ENCODE data around the gene RACGAP1.

RACGAP1 gene

GRCh38 chr12:50070314-50071060 lies 45.2 kb upstream of the RACGAP1 start:
- TF ChIP-seq REST (IDR thresholded peaks at IDR 0.05; ENCODE audit: insufficient read depth in 1 of 2, low read depth in 2 of 2, low read length in 2 of 2) (no peak), POLR2AphosphoS5 (IDR thresholded peaks at IDR 0.05; ENCODE audit: low read depth, low read length) (no peak), SIN3A (IDR thresholded peaks at IDR 0.05; ENCODE audit: borderline replicate concordance, insufficient read depth, low read length) (no peak), FOXP2 (optimal IDR thresholded peaks at IDR 0.05; ENCODE audit: borderline replicate concordance, extremely low read depth, extremely low read length, insufficient read depth) (no peak), TAF1 (IDR thresholded peaks at IDR 0.05; ENCODE audit: borderline replicate concordance, insufficient read depth, low read length) (no peak)

GRCh38 chr12:50069539-50069938 lies 44.2 kb upstream of the RACGAP1 start:
- TF ChIP-seq POLR2AphosphoS5 (IDR thresholded peaks at IDR 0.05; ENCODE audit: low read depth, low read length) (no peak), FOXP2 (optimal IDR thresholded peaks at IDR 0.05; ENCODE audit: borderline replicate concordance, extremely low read depth, extremely low read length, insufficient read depth) (no peak), REST (IDR thresholded peaks at IDR 0.05; ENCODE audit: insufficient read depth in 1 of 2, low read depth in 2 of 2, low read length in 2 of 2) (no peak), TAF1 (IDR thresholded peaks at IDR 0.05; ENCODE audit: borderline replicate concordance, insufficient read depth, low read length) (no peak), SIN3A (IDR thresholded peaks at IDR 0.05; ENCODE audit: borderline replicate concordance, insufficient read depth, low read length) (no peak)

GRCh38 chr12:50069069-50069468 lies 43.8 kb upstream of the RACGAP1 start:
- TF ChIP-seq SIN3A (IDR thresholded peaks at IDR 0.05; ENCODE audit: borderline replicate concordance, insufficient read depth, low read length) (no peak), POLR2AphosphoS5 (IDR thresholded peaks at IDR 0.05; ENCODE audit: low read depth, low read length) (no peak), REST (IDR thresholded peaks at IDR 0.05; ENCODE audit: insufficient read depth in 1 of 2, low read depth in 2 of 2, low read length in 2 of 2) (no peak), FOXP2 (optimal IDR thresholded peaks at IDR 0.05; ENCODE audit: borderline replicate concordance, extremely low read depth, extremely low read length, insufficient read depth) (no peak), TAF1 (IDR thresholded peaks at IDR 0.05; ENCODE audit: borderline replicate concordance, insufficient read depth, low read length) (no peak)

- TF ChIP-seq SIN3A (IDR thresholded peaks at IDR 0.05; ENCODE audit: borderline replicate concordance, insufficient read depth, low read length) (no peak), FOXP2 (optimal IDR thresholded peaks at IDR 0.05; ENCODE audit: borderline replicate concordance, extremely low read depth, extremely low read length, insufficient read depth) (no peak), TAF1 (IDR thresholded peaks at IDR 0.05; ENCODE audit: borderline replicate concordance, insufficient read depth, low read length) (no peak), REST (IDR thresholded peaks at IDR 0.05; ENCODE audit: insufficient read depth in 1 of 2, low read depth in 2 of 2, low read length in 2 of 2) (no peak), POLR2AphosphoS5 (IDR thresholded peaks at IDR 0.05; ENCODE audit: low read depth, low read length) (no peak)
Observed at GRCh38 chr12:50066402-50066801, 41.1 kb upstream of the RACGAP1 start.

Measured in PFSK-1 (cell line).